Dermis blood vessel endothelial cell (primary cell): ENCODE measurements around the gene LRRC19. TPM values are rescaled to one million over a fixed set of nuclear protein-coding genes. Genes with fewer than 3 reads are reported as not detected.
A peak's percentile ranks its signal among the peaks of the same experiment; 100 is the strongest.

Experiments
- DNase-seq: peaks from one replicate; pipeline ENCODE4 v3.0.0; 2010
- total RNA-seq: library from RNA; depleted of rRNA; stranded (reverse); fragments of >200 nt; gene quantifications from 2 replicates; pipeline ENCODE4 v1.2.3, GENCODE V29; 2014

LRRC19 gene
- total RNA-seq, 1 donor from 2014 or later, result not detected

DNA sequence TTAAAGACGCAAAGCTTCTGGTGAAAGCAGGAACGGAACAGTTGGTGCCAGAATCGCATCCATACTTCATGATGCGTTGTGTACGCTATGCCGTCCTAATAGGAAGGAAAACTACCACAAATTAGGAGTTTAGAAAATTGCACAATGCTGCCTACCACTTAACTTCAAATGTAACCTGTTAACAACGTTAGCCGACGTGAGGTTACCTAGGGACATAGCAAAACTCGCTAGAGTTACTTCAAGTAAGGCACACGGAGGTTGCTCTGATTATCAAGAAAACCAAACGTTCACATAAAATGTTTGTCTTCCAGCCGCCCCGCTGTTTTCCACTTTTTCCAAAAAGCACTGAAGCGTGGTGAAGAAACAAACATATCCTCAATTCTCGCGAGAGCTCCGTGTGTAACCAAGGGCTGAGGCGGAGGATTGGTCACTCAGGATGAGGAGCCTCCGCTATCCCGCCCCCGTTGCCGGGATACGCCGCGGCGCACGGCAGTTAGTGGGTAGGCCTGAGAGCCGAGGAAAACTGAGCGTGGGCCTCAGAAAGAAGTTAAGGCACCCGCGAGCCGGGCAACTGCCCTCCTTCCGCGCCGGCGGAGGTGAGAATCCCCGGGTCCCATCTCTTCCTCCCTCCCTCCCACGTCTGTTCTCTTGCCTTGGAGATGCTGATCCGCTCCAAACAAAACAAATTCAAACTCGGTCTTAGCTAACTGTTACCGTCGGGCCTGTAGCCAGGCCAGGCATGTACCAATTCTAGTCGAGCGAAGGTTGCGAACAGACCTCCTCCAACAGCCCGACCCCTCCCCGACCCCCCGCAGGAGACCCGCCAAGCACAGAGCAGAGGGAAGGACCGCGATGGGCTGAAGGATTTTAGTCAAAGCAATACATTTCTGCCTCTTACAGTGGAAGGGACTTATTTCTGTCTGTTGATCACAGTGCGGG, 49.3 kb downstream of the LRRC19 start, which contains the start of gene IFT74:
TSS of gene IFT74 (plus strand) at position 492 of the 939 bp plus-strand sequence. CDS start 5,556 bp downstream, outside the sequence.
- peak; percentile 99 for DNase-seq

DNA sequence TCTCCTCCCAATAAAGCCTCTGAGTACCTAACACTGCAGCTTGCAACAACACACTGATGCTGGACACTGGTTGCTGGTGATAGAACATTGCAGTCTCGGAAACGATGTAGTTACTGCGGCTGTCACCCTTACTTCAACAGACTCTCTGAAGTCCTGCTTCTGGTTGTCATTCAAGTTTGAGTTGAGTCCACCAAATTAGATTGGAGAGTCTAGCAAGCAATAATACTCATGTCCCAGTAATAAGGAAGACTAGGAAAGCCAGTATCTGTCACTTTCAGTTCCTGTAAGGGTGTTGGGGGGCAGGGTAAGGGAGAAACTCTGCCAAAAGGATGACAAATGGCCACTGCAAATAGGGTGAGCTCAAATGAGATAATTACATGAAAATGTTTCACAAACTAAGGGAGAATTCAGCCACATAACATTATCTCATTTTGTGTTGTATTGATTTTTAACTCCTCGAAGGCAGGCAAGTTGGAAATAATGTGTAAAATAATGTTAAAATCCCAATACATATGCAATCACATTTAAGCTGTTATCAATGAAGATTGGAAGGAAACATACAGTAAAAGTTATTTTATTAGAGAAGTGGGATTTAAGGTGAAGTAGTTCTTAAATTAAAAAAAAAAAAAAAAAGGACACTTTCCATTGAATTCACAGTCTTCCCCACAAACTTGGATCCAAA, 50.1 kb downstream of the LRRC19 start:
- DNase-seq, result no peak

DNA sequence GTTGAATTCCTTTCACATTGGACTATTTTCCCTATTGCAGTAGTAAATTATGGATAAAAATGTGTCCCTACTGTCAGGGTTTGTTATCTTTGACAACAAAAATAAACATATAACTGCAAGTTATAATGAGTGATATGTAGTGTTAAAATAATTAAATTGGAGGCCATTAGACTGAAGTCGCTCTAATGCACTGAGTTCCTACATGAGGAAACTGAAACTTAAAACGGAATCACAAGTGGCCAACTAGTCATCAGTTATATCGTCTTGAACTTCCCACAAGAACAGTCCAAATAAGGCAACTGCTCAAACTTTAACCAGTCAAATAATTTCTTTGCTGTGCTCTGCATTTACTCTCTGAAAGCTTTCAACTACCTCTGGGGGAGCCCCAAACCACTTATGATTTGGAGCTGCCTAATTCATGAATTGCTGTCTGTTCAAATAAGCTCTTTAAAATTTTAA, 51.4 kb downstream of the LRRC19 start:
- DNase-seq, result no peak

DNA sequence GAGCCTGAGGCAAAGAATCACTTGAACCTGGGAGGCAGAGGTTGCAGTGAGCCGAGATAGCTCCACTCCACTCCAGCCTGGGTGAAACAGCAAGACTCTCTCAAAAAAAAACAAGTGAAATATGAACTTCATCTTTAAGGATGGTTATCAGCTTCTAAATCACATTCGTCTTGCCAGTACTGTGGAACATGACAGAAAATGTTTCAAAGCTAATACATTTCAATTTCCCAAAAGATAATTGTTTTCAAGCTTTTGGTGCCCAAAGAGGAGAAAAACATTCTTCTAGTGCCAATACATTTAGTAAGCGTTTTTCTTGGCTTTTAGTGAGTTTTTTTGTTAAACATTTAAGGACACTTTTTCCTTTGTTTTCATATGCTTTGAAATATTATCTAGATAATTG, 53.7 kb downstream of the LRRC19 start:
- no peak for DNase-seq

GRCh38 chr9:26950521-26950920, 55.0 kb downstream of the LRRC19 start:
- DNase-seq, result no peak

DNA sequence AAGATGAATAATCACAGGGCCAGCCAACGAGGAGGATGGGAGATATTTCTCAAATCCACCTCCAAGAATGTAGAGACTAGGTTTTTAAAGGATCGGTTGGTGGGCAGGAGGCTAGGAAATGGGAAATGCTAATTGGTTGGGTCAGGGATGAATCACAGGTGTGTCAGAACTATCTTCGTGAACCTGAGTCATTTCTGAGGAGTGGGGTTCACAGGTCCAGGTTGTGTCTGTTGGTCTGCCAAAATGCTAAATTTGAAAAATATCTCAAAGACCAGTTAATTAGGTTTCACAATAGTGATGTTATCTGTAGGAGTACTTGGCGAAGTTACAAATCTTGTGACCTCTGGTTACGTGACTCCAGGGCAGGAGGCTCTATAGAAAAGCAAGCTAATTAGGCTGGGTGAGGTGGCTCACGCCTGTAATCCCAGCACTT, 55.8 kb downstream of the LRRC19 start:
- no peak for DNase-seq

DNA sequence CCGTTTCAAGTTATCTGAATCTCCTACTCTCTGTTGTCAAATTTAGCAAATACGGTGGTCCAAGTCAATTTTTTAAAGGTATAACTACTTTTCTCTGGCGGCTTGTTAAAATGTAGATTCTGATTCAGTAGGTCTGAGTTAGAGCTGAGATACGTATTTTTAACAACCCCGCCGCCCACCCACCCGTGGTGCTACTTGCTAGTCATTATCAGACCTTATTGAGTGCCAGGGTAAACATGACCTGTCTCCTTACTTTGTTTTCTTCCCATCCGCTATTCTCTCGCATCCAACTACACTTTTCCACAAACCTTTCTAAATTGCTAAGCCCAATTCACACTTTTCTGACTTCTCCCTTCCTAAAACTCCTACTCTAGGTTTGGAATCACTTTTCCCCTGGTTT, 57.7 kb downstream of the LRRC19 start:
- peak; percentile 29 for DNase-seq

DNA sequence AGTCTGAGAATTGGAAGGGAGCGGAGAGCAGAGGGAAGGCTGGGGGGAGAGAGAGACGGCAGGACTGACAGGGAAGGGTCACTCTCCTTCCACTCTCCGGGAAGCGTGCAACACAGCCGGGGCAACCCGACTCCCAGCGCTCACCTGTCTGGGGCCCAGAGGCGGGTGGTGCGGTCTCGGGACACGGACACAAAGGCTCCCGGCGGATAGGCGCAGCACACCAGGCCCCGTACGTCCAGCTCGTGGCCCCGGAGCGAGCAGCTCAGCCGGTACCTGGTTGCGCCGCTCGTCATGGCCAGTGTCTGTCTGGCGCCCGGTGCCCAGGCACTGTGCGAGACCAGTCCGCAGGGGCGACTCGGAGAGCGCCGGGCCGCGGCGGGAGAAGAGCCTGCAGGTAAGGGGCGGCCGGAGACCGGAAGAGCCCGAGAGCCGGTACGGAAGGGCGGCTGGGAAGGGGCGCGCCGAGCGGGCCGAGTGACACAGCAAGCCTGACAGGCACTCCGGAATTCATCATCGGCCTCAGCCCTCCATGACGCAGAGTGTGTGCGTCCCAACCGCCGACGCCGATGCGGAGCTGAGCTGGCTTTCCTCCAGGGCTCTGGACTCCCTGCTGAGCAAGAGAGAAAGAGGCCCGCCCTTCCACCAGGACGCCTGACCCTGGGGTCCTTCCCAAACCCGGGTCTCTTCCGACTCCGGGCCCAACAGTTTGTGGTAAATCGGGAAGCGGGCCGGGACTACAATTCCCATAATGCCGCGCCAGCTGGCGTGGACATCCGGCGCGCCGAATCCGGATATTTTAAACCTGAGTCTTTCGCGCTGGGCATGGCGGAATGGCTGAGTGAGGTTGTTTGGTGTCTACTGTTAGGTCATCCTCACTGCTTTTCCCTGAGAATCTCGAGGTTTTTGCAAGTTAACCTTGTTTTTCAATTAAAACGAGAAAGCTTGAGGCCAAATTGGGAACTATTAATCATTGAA, 58.4 kb downstream of the LRRC19 start, which contains the start of gene PLAA:
TSS of gene PLAA (minus strand) at position 490 of the 975 bp plus-strand sequence. CDS start at position 293, 197 bp downstream.
- peak; percentile 93 for DNase-seq

DNA sequence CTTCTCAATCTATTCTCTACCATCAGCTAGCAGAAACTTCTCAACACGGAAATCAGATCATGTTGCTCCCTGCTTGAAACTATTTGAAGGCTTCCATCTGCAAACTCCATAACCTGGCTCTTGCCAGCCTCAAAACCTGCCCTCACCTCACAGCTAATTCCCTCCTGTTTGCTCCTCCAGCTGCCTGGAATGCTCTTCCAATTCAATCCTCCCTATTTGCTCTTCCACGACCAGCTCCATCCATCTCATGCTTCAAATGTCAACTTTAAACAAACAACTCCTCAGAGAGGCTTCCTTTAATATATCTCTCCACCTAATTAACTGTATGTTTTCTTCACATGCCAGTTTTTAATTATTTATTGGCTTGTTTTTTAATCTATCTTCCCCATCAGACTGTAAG, 59.9 kb downstream of the LRRC19 start:
- no peak for DNase-seq

Other genes with a start within 250 kb of the LRRC19 start
- 18.0 and 25.3 TPM in 2 replicates for gene CAAP1, start 112.9 kb downstream of the LRRC19 start, total RNA-seq
- gene PLAA, start 58.4 kb downstream of the LRRC19 start, total RNA-seq, result 48.2 and 61.1 TPM in 2 replicates
- gene IFT74, start 49.3 kb downstream of the LRRC19 start, total RNA-seq, result 7.8 and 12.1 TPM in 2 replicates
- gene TEK, start 103.6 kb upstream of the LRRC19 start, total RNA-seq, result 119 and 159 TPM in 2 replicates